Lung (tissue), 12 donors: Measurements from ENCODE around the gene KANSL2. TPM values are rescaled to one million over a fixed set of nuclear protein-coding genes. Genes with fewer than 3 reads are reported as not detected.
"Not testable (repeated sequence)": the region's sequence is repeated elsewhere in the genome, so short reads cannot be mapped to it uniquely, and the experiment has no call there.

Experiments used
- ATAC-seq: fragments of 200-7000 bp; cut with Tn5 transposase; one replicate; pipeline ENCODE4 v1.9.1; 2020; ENCODE audit warnings: moderate number of reproducible peaks; ENCODE audit not compliant: insufficient read depth, low FRiP score
- DNase-seq, 3 donors: peaks; one replicate each; pipeline ENCODE4 v3.0.0-alpha.2; 2013 to 2017
- H3K27ac ChIP-seq, 2 donors: one replicate each; pipeline ENCODE4 v1.5.1; 2013; ENCODE audit warnings: mild to moderate bottlenecking in 2 of 2, moderate library complexity in 2 of 2, control low read depth in 1 of 2, inconsistent platforms in 1 of 2, low read depth in 1 of 2, low read length in 1 of 2
- H3K27me3 ChIP-seq, 3 donors: one replicate each; pipeline ENCODE4 v1.5.1; 2013; ENCODE audit warnings: low read length in 2 of 3; ENCODE audit not compliant: control insufficient read depth in 3 of 3, insufficient read depth in 3 of 3
- H3K36me3 ChIP-seq, 4 donors: one replicate each; pipeline ENCODE4 v1.5.1; 2013; ENCODE audit warnings: low read length in 4 of 4, mild to moderate bottlenecking in 1 of 4, moderate library complexity in 1 of 4; ENCODE audit not compliant: control insufficient read depth in 4 of 4, insufficient read depth in 4 of 4
- H3K4me1 ChIP-seq, 5 donors: one replicate each; pipeline ENCODE4 v1.5.1; 2013; ENCODE audit warnings: low read length in 5 of 5, mild to moderate bottlenecking in 2 of 5, moderate library complexity in 1 of 5; ENCODE audit not compliant: control insufficient read depth in 5 of 5, insufficient read depth in 5 of 5
- H3K4me3 ChIP-seq: one replicate; pipeline ENCODE4 v1.5.1; 2013; ENCODE audit warnings: mild to moderate bottlenecking, control low read depth, moderate library complexity
- H3K9ac ChIP-seq, 2 donors: one replicate each; pipeline ENCODE4 v1.5.1; 2013; ENCODE audit warnings: low read length in 2 of 2, control low read depth in 1 of 2; ENCODE audit not compliant: insufficient read depth in 1 of 2
- H3K9me3 ChIP-seq, 4 donors: one replicate each; pipeline ENCODE4 v1.5.1; 2013; ENCODE audit warnings: low read length in 3 of 4, mild to moderate bottlenecking in 1 of 4, moderate library complexity in 1 of 4; ENCODE audit not compliant: control insufficient read depth in 4 of 4, insufficient read depth in 3 of 4
- CTCF ChIP-seq: IDR thresholded peaks from 2 replicates; pipeline ENCODE4 v1.5.1; 2012; ENCODE audit warnings: mild to moderate bottlenecking; ENCODE audit errors: control extremely low read depth, extremely low read depth
- WGBS, 2 donors: extraction: QIAGEN DNeasy Blood & Tissue Kit; methylation state at CpG; one replicate each; pipeline ENCODE4 v1.1.7; 2013; 5-methylcytosine and 5-hydroxymethylcytosine counted together
- polyA plus RNA-seq, 2 donors: library from polyadenylated mRNA; stranded (reverse); fragments of 200-250 nt; gene quantifications; one replicate each; pipeline ENCODE4 v1.2.1, GENCODE V29; 2013
- total RNA-seq, 2 donors: library from RNA; depleted of rRNA in 1 of 2; stranded (reverse); fragments of >200 nt in 1 of 2; gene quantifications; one replicate each; pipeline ENCODE4 v1.2.1, GENCODE V29; 2014 to 2021
- donor health status: control.
- donor health status: control.
- donor health status: Bipolar disorder and iron deficiency.
- donor health status: healthy.
- donor health status: DM: yes; HTN: yes; CAD: no.

KANSL2 gene
- total and polyA plus RNA-seq, 4 donors, result 25.8 to 45.1 (median 33.0) TPM

GRCh38 chr12:48629541-48629940 lies 52.5 kb downstream of the KANSL2 start:
- H3K9me3 ChIP-seq, result peaks cover 0 to 3% (median 0%) of the 10 kb centered on the region in 4 donors
- DNase-seq (no peak), ATAC-seq (no peak)
- no peak overlapping the region for H3K27ac ChIP-seq
- no peak overlapping the region for H3K9ac ChIP-seq
- no peaks in the 10 kb centered on the region for H3K27me3 ChIP-seq
- 89 to 90% methylated on average over 3 of the region's 3 CpGs for WGBS, 2 donors
- no peaks in the 10 kb centered on the region for H3K4me1 ChIP-seq
- H3K36me3 ChIP-seq, result no peaks in the 10 kb centered on the region
- TF ChIP-seq CTCF, result no peak
- no peak overlapping the region for H3K4me3 ChIP-seq

- Histone ChIP-seq H3K27ac (no peak overlapping the region), H3K9ac (no peak overlapping the region), H3K9me3 (peaks cover 0 to 6% (median 0%) of the 10 kb centered on the region in 4 donors), H3K4me3 (no peak overlapping the region), H3K27me3 (no peaks in the 10 kb centered on the region), H3K4me1 (no peaks in the 10 kb centered on the region), H3K36me3 (no peaks in the 10 kb centered on the region)
- TF ChIP-seq CTCF, result no peak
- 72 to 95% methylated on average over 4 of the region's 4 CpGs for WGBS, 2 donors
- DNase-seq, result no peak
- ATAC-seq, result no peak
Measured at GRCh38 chr12:48627556-48627955, 54.5 kb downstream of the KANSL2 start.

GRCh38 chr12:48622997-48623396 lies 59.0 kb downstream of the KANSL2 start:
- 94 to 95% methylated on average over 7 of the region's 7 CpGs for WGBS, 2 donors
- not testable (repeated sequence) for ATAC-seq

GRCh38 chr12:48618541-48618940 lies 63.5 kb downstream of the KANSL2 start:
- DNase-seq (peak; percentile 69 to 81 (median 70)), ATAC-seq (peak; percentile 81)
- no peak overlapping the region for H3K4me3 ChIP-seq
- WGBS, 2 donors, result 23 to 26% methylated on average over 7 of the region's 7 CpGs
- no peaks in the 10 kb centered on the region for H3K27me3 ChIP-seq
- H3K27ac ChIP-seq, result no peak overlapping the region
- peaks cover 0 to 5% (median 2%) of the 10 kb centered on the region in 4 donors for H3K9me3 ChIP-seq
- H3K4me1 ChIP-seq, result no peaks in the 10 kb centered on the region
- peak; percentile 86 for TF ChIP-seq CTCF
- no peak overlapping the region for H3K9ac ChIP-seq
- H3K36me3 ChIP-seq, result no peaks in the 10 kb centered on the region

More at GRCh38 chr12:48622997-48623396, 59.0 kb downstream of the KANSL2 start:
- H3K9ac ChIP-seq, DNase-seq, H3K36me3 ChIP-seq, H3K4me1 ChIP-seq, H3K27me3 ChIP-seq, H3K4me3 ChIP-seq, H3K27ac ChIP-seq, H3K9me3 ChIP-seq: not testable (repeated sequence)
